Activated CD4-positive, alpha-beta T cell treated with anti-CD3 and anti-CD28 coated beads, Interleukin-2, Interleukin-6, amounts not matched to agents 100 ng/mL and 50 ng/mL, durations not matched to agents 16 hours and 8 hours (primary cell): Measurements from ENCODE around the gene SOX6.
"Not testable (repeated sequence)": the region's sequence is repeated elsewhere in the genome, so short reads cannot be mapped to it uniquely, and the experiment has no call there.

Experiments
- DNase-seq: peaks from one replicate; pipeline ENCODE4 v3.0.0-alpha.2; 2020

The SOX6 gene

DNA sequence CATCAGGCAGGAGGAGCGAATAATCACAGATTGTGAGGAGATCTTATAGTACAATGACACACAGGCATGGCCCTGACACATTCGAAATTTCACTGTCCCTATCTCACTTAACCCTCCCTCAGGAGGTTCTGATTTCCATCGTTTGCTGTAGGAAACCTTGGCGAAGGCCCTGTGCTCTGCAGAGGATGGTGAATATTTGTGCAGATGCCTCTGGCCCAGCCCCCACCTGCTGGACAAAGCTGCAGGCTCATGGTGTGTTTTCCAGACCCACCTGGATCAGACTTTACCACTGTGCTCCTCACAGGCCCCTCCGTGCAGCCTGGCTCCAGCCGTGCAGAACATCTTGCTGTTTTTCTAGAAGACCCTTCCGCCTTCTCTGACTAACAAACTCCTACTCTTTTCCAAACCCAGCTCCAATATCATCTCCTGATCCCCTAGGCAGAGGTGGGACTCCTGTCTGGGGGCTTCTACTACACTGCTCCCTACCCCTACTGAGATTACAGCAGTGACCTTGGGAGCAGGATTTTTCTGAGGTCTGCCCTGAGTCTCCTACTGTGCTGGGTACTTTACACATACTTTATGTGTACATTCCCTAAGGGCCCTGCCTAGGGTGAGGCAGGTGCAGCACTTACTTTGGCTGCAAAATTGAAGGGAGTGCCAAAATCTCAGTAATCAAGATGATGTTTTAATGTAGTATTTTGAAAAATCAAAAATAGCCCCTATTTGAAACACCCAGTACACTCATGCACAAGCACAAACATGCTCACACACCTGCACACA is 412.7 kb downstream of the SOX6 start:
- DNase-seq = no peak

DNA sequence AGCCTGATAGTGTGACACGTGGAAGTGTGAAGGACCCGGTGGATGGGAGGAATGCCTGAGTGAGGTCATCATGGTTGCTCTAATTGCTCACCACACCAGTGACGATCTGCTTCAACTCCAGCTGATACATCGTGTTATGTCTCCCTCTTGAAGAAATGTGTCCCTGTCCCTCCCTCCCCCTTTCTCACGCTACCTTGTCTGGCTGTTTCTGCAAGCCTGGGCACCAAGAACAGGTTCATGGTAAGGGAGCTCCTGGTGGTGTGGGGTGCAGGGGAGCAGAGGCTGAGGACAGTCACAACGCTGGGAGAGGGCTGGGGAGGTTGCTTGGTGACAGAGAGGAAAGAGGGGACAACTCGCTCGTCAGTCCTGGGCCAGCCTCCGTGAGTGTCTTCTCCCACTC is 413.4 kb downstream of the SOX6 start:
- no peak for DNase-seq

DNA sequence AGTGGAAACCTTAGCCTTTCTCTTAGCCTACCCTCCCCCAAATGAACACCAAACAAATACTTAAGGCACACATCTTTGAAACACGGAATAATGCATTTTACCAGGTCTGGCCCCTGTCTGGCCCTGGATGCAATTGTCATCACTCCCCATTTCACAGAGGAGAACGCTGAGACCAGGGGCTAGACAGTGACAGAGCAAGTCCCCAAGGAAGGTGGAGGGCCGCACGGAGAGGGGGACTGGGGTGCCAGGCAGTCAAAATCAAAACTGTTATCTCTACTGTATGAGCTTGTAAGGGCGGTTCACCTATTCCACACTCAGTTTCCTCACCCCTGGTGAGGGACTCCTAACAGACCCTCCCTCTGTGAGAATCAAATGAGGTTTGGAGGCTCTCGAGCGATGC is 414.2 kb downstream of the SOX6 start:
- no peak for DNase-seq

GRCh38 chr11:15941206-15941770 is 415.1 kb downstream of the SOX6 start:
- DNase-seq = peak; percentile 47

- DNase-seq = no peak
Observed at GRCh38 chr11:15940462-15941205, 415.7 kb downstream of the SOX6 start.

- no peak for DNase-seq
Observed at GRCh38 chr11:15938983-15939382, 417.4 kb downstream of the SOX6 start.

DNA sequence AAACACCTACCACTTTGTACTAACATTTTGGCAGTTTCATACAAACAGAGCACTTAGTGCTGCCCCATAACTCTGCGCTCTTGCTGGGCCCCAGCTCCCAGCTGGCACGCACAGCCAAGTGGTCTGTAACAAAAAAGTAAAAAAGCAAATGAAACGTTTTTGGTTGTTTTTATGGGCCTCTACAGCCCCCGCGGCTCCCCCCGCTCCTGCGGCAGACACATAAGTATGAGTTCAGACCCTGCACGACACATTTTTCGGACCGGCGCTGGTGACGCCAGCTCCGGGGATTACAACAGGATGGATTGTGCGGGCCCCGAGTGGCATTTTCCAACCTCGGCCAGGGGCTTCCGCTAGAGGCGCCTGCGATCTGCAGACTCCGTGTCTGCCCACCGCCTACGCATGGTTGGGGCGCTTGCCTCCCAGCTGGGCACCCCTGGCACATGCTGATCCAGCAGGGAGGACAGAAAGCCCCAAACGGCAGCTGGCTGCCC is 418.2 kb downstream of the SOX6 start:
- DNase-seq = no peak

DNA sequence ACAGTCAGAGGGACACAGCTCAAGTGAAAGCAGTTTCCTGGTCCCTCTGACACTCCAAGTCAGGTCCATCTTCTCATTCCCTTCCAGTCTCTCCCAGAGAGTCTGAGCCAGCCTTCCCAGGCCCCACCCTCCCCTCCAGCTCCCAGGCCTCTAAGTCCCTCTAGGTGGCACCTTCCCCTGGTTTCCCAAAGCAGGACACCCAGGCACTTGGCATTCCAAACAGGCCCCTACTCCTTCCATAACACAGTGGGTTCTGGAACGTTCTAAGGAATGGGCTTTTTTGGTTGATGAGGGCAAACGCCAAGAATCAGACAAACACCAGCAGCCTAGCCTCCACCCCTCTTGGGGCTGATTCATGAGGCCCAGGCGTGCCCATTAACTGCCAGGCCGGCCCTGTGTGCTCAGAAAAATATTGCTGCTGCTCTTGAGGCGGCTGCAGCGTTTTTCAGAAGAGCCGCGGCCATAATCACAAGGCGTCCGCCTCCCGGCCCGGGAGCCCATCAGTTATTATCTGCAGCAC is 418.7 kb downstream of the SOX6 start:
- no peak for DNase-seq

GRCh38 chr11:15936011-15936410 is 420.3 kb downstream of the SOX6 start:
- no peak for DNase-seq

DNA sequence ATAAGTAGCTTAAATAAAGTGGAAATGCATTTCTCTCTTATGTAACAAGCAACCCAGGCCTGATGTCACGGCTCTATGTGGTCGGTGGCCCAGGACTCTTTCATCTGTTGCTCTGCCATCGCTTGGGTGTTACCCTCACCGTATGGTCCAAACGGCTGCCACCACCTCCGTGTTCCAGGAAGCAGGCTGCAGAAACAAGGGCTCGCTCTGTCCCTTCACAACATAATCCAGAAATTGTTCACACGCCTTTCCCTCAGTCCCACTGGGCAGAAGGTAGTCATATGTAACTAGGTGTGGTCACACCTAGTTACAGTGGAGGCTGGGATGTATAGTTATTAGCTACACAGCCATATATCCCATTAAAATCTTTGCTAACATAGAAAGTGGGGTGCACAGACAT is 421.0 kb downstream of the SOX6 start:
- no peak for DNase-seq

DNA sequence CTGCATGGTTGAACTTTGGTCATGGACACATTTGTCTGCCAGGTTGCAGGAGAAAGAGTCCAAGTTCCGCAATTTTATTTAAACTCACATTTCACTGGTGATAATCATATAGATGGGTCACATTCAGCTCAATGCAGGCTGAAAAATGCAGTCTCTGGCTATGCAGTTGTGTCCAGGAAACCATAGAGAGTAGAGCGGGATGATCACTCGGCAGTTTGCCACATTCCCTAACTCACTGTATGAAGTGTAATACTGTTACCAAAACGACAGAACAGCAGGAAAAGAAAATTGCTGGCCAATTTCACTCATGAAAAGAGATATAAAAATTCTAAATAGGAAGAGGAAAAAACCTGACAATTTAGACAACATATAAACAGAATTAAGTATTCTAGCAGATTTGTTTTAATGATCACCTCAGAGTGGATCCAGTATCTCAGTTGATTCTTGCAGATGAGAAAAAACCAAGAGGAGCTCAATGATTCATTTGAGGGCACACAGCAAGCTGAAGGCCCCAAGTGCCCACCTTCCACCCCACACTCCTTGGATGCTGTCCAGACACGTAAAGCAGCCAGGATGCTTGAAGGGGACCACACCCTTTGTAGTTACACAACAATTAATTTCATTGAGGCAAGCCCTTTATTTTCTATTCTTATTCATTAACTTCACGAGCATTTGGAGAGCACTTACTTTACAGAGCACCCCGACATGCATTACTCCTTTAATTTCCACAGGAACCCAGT is 422.3 kb downstream of the SOX6 start:
- no peak for DNase-seq

DNA sequence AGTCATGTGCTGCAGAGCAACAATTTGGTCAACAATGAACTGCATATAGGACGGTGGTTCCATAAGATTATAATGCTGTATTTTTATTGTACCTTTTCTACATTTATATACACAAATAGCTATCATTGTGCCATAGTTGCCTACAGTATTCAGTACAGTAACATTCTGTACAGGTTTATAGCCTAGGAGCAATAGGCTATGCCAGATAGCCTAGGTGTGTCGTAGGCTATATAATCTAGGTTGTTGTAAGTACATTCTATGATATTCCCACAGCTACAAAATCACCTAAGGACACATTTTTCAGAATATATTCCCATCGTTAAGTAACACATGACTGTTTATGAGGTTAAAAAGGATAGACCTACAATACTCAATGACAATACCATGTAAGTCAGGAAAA is 423.9 kb downstream of the SOX6 start:
- DNase-seq = no peak

DNA sequence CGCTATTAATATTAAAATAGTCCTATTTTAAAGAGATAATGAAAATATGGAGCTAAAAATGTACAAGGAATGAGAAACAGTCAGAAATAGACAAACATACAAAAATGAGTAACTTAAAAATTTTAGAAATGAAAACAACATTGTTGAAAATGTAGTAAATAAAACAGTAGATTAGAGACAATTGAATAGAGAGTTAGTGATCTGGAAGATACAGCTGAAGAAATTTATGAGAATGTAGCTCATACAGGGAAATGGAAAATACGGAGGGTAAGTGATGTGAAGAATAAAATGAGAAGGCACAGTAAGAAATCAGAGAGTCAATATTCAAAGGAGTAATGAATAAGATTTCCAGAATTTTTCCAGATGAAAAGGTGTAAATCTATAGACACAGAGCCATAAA is 424.8 kb downstream of the SOX6 start:
- DNase-seq = no peak

DNA sequence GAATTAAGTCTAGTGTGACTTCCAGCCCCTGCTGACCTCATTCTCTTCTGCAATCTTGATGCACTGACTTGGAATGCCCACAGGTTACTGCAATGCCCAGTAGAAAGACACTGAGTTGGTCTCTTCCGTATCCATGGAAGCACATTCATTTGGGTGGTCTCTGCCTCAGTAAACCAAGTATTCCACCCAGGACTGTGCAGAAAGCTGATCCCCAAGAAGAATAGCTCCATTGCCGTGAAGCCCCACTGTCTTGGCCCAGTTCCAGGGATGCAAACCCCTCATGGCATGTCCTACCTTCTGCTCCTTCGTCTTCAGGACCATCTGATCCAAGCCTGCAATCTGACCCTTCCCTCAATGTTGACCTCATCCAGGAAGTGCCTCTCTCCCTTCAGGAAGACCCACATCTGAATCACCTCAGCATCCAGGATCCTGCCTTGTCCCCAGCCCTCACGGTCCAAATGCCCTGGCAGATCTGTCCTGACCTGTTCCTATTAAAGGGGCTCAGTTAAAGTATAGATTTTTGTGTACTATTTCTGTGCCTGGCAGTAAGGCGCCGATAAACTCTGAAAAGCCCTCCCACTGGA is 425.8 kb downstream of the SOX6 start:
- no peak for DNase-seq

- no peak for DNase-seq
Observed at GRCh38 chr11:15929371-15929901, 426.9 kb downstream of the SOX6 start.

DNA sequence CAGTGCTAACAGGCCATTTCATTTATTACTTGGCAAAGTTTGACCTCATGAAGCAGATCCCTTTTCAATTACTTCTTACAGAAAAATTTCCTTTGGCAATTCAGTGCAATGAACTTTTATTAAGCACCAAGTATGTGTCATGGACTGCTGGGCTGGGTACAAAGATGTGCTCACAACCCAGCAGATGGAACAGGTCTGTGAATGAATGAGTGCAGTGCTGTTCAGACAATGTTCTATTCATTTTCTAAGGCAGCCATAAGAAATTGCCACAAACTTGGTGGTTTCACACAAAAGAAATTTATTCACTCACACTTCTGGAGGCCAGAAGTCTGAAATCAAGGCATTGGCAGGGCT is 428.5 kb downstream of the SOX6 start:
- DNase-seq = no peak

DNA sequence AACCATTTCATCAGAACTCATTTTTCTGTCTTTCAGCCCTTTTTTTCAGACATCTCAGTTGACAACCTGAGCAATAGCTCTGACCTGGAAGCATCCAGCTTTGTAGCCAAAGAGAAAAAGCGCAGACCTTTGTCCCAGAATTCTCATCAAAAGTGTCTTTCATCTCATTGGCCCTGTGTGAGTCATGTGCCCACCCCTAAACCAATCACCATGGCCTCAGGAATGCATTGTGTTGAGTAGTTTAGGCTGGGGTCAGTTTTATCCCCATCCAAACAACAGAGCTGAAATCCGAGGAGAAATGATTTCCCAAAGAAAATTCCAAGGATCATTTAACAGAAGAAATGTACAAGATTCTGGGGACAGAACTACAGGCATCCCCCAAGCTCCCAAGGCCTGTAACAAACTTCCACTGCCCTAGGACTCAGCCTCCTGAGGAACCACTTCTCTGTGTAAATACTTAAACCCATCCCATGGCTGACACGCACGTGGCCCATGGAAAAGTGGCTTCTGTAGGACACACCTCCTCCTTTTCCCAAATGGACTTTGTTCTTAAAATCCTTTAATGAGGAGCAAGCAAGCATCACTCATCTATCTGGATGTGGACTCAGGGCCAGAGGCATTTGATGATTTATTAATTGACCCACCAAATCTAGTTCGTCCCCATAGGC is 429.0 kb downstream of the SOX6 start:
- DNase-seq = no peak

GRCh38 chr11:15926071-15926470 is 430.3 kb downstream of the SOX6 start:
- no peak for DNase-seq

- DNase-seq = no peak
Observed at GRCh38 chr11:15923183-15923582, 433.2 kb downstream of the SOX6 start.

DNA sequence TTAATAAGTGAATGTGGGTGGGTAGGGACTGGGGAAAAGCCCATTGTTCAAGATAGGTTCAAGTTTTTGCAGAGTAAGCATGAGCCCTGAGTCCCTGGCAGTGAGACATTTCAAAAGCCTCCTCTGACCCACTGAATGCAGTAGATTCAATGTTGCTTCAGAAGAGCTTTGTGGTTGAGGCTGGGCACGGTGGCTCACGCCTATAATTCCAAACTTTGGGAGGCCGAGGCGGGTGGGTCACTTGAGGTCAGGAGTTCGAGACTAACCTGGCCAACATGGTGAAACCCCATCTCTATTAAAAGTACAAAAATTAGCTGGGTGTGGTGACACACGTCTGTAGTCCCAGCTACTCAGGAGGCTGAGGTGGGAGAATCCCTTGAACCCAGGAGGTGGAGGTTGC is 433.6 kb downstream of the SOX6 start:
- DNase-seq = not testable (repeated sequence)

DNA sequence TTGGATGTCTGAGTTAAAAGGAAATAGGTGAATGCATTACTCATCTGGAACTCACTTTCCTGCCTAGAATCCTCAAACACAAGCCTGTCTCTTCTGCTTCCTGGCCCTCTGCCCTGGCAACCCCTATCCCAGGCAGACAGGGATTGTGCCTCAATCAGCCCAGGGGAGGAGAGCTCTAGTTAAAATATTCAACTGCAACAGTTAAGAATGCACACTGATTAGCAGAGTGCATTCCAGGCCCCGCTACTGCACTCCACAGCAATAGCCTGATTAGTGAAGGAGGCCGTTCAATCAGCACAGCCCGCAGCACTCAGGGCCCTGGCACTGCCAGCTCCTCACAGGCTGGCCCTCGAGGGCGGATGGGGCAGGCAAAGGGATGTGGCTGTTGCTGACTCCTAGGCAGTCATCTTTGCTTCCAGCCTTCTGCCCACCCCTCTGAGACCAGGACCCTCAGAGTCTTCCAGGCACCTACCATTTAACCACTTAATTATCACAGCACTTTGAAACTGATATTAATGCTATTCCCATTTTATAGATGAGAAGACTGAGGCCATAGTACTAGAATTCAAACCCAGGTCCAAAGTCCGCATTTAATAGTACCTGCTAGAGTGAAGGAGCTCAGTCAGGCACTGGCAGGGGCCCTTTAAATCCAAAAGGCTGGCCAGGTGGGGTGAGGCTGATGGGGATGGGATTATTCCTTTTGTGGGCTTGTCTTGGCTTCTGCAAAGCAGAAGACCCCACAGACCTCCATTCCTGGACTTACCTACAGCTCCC is 435.3 kb downstream of the SOX6 start:
- DNase-seq = no peak
